PC-9 (cell line): Measurements from ENCODE around the gene RAP1GAP2.

Experiments
- EZH2 ChIP-seq: fragments of 200-600 bp; sonication (generic); IDR thresholded peaks from 2 replicates; pipeline ENCODE4 v1.8.0; 2017; ENCODE audit warnings: antibody characterized with exemption, low read depth
- TF ChIP-seq, protein P1 (sequence below): fragments of 200-600 bp; sonication (generic); conservative IDR thresholded peaks from 2 replicates; pipeline ENCODE4 v1.6.1; 2017; ENCODE audit warnings: mixed run types, antibody characterized with exemption, mild to moderate bottlenecking, moderate library complexity

DNA sequence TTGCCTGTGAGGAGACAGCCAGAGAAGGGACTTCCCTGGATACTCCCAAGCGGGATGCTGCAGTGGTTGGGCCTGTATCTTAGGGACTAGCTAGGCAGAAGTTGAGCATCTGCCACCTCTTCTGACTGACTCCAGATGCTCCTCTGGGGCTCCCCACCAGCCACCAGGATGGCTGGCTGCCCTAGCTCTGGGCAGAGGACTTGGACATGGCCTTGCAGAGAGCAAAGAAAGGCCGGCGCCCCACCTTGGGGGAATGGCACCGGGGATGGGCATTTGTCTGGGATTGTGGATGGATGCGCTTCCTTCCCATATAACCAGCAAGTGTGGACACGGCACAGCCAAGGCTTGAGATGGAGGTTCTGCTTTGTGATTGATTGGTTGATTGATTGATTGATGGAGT, 198.2 kb downstream of the RAP1GAP2 start:
- TF ChIP-seq, protein P1, sequence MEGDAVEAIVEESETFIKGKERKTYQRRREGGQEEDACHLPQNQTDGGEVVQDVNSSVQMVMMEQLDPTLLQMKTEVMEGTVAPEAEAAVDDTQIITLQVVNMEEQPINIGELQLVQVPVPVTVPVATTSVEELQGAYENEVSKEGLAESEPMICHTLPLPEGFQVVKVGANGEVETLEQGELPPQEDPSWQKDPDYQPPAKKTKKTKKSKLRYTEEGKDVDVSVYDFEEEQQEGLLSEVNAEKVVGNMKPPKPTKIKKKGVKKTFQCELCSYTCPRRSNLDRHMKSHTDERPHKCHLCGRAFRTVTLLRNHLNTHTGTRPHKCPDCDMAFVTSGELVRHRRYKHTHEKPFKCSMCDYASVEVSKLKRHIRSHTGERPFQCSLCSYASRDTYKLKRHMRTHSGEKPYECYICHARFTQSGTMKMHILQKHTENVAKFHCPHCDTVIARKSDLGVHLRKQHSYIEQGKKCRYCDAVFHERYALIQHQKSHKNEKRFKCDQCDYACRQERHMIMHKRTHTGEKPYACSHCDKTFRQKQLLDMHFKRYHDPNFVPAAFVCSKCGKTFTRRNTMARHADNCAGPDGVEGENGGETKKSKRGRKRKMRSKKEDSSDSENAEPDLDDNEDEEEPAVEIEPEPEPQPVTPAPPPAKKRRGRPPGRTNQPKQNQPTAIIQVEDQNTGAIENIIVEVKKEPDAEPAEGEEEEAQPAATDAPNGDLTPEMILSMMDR, result no peak
- no peak for TF ChIP-seq EZH2
